Vagina (tissue), 2 donors: ENCODE measurements around the gene ALKAL2.

Source experiments
- CTCF ChIP-seq, 3 experiments: fragments of 450-650 bp in 2 of 3; fragments of 200-600 bp in 1 of 3; sonication (generic) in 1 of 3; IDR thresholded peaks; one replicate each; pipeline ENCODE4 v1.5.1; 2017 to 2019; ENCODE audit warnings: antibody characterized with exemption in 3 of 3, mild to moderate bottlenecking in 2 of 3, moderate library complexity in 2 of 3
- POLR2A ChIP-seq, 2 donors: fragments of 450-650 bp; IDR thresholded peaks; one replicate each; pipeline ENCODE4 v1.6.1; 2017; ENCODE audit warnings: antibody characterized with exemption in 2 of 2, mild to moderate bottlenecking in 2 of 2, moderate library complexity in 2 of 2
- POLR2AphosphoS5 ChIP-seq, 2 donors: sonication (generic); formaldehyde crosslinking; IDR thresholded peaks; one replicate each; pipeline ENCODE4 v1.9.0; 2017; ENCODE audit warnings: antibody characterized with exemption in 2 of 2, mild to moderate bottlenecking in 2 of 2, low read depth in 1 of 2; ENCODE audit not compliant: insufficient read depth in 1 of 2

GRCh38 chr2:287911-288757 is at the start of gene ALKAL2:
- no peak for TF ChIP-seq CTCF (IDR thresholded peaks at IDR 0.05)
- no peak for TF ChIP-seq POLR2AphosphoS5 (IDR thresholded peaks at IDR 0.05; ENCODE audit: insufficient read depth in 1 of 2, low read depth in 1 of 2)
- TF ChIP-seq POLR2A (IDR thresholded peaks at IDR 0.05): no peak
